Fibroblast of lung (primary cell): ENCODE results near the gene B3GALNT2. TPM values are rescaled to one million over a fixed set of nuclear protein-coding genes. Genes with fewer than 3 reads are reported as not detected.

Source experiments
- DNase-seq, 2 donors: peaks; one replicate each; pipeline versions ENCODE4 v3.0.0 to v3.0.0-alpha.2; 2010; ENCODE audit warnings: low read depth in 2 of 2
- H2AFZ ChIP-seq: 2 replicates; pipeline ENCODE4 v1.5.1; 2012; ENCODE audit warnings: low read length, control low read depth, inconsistent platforms
- H3K27ac ChIP-seq: 2 replicates; pipeline ENCODE4 v1.5.1; 2011; ENCODE audit warnings: low read length, control low read depth; ENCODE audit not compliant: insufficient read depth
- H3K27me3 ChIP-seq: 2 replicates; pipeline ENCODE4 v1.5.1; 2011; ENCODE audit warnings: mild to moderate bottlenecking, low read length; ENCODE audit not compliant: control insufficient read depth, insufficient read depth
- H3K36me3 ChIP-seq: 2 replicates; pipeline ENCODE4 v1.5.1; 2011; ENCODE audit warnings: low read length; ENCODE audit not compliant: control insufficient read depth, insufficient read depth
- H3K4me1 ChIP-seq: 2 replicates; pipeline ENCODE4 v1.5.1; 2011; ENCODE audit warnings: low read length; ENCODE audit not compliant: control insufficient read depth, insufficient read depth; ENCODE audit errors: extremely low read depth
- H3K4me2 ChIP-seq: 2 replicates; pipeline ENCODE4 v1.5.1; 2011; ENCODE audit warnings: low read length, control low read depth; ENCODE audit not compliant: insufficient read depth; ENCODE audit errors: extremely low read depth
- H3K4me3 ChIP-seq, 4 experiments: fragments of 200-600 bp in 1 of 4; sonication (generic) in 1 of 4; replicated peaks in 1 of 4; 2 replicates each; pipeline ENCODE4 v1.5.1; 2011 to 2016; ENCODE audit warnings: low read length in 4 of 4, low read depth in 3 of 4, mild to moderate bottlenecking in 3 of 4, control low read depth in 2 of 4, inconsistent platforms in 1 of 4, mixed read lengths in 1 of 4; ENCODE audit not compliant: insufficient read depth in 1 of 4; ENCODE audit errors: control extremely low read depth in 1 of 4
- H3K79me2 ChIP-seq: 2 replicates; pipeline ENCODE4 v1.5.1; 2012; ENCODE audit warnings: mild to moderate bottlenecking, low read length, inconsistent platforms; ENCODE audit not compliant: control insufficient read depth, insufficient read depth
- H3K9ac ChIP-seq: 2 replicates; pipeline ENCODE4 v1.5.1; 2011; ENCODE audit warnings: mild to moderate bottlenecking, low read length, control low read depth; ENCODE audit not compliant: insufficient read depth
- H3K9me3 ChIP-seq: 2 replicates; pipeline ENCODE4 v1.5.1; 2012; ENCODE audit warnings: low read depth, low read length; ENCODE audit not compliant: control insufficient read depth, insufficient read depth
- H4K20me1 ChIP-seq: 2 replicates; pipeline ENCODE4 v1.5.1; 2011; ENCODE audit warnings: low read length; ENCODE audit not compliant: control insufficient read depth, insufficient read depth; ENCODE audit errors: extremely low read depth
- EZH2 ChIP-seq: IDR thresholded peaks from 2 replicates; pipeline ENCODE4 v1.5.1; 2012; ENCODE audit warnings: low read length, control low read depth, mild to moderate bottlenecking; ENCODE audit errors: missing control alignments
- polyA plus RNA-seq, 2 donors: library from polyadenylated mRNA; depleted of rRNA in 1 of 2; stranded (reverse) in 1 of 2; unstranded in 1 of 2; fragments of >200 nt; gene quantifications; 2 replicates each; pipeline ENCODE4 v1.2.1, GENCODE V29; 2011 to 2012; ENCODE audit warnings: missing spikeins in 1 of 2
- total RNA-seq: library from RNA; depleted of rRNA; stranded (reverse); fragments of >200 nt; gene quantifications from 2 replicates; pipeline ENCODE4 v1.2.1, GENCODE V29; 2014
- TF ChIP-seq, protein P1 (sequence below), 2 donors: IDR thresholded peaks in 1 of 2; conservative IDR thresholded peaks in 1 of 2; 1 replicate in 1 of 2; 2 replicates in 1 of 2; pipeline ENCODE4 v1.5.1; 2011 to 2012; ENCODE audit warnings: low read length in 2 of 2, control low read depth in 1 of 2, inconsistent platforms in 1 of 2, low read depth in 1 of 2, mild to moderate bottlenecking in 1 of 2

The B3GALNT2 gene
- total and polyA plus RNA-seq, 2 donors (not counting 1 experiment from before 2014, with no cell fraction given), result 23.1 to 51.4 TPM

DNA sequence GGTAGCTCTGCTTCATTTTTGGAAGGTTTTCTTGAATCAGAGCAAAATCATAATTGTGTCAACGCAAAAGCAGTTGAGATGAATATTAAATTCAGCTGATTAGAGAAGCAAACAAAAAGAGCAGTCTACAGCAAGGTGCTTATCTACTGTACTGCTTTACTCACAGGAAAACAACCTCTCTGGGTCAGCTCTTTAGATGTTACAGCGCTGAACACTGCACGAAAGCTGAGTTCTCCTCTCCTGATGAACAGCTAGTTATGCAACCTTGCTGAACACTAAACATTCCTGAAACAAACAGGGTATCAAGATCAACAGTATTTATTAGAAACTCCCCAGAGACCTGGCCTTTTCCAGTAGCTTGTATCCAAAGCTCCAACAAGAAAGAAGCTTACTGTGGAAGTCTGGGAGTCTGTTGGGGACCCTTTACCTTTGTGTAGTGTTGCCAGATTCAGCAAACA lies 95.7 kb downstream of the B3GALNT2 start:
- Histone ChIP-seq H3K27ac (no peak overlapping the region), H3K27me3 (no peaks in the 10 kb centered on the region), H3K9me3 (no peaks in the 10 kb centered on the region), H3K4me1 (no peaks in the 10 kb centered on the region), H3K36me3 (no peaks in the 10 kb centered on the region), H2AFZ (no peak overlapping the region), H4K20me1 (no peaks in the 10 kb centered on the region), H3K4me2 (no peak overlapping the region), H3K4me3 (no peak overlapping the region), H3K9ac (no peak overlapping the region), H3K79me2 (no peaks in the 10 kb centered on the region)
- DNase-seq, result no peak
- TF ChIP-seq, protein P1, sequence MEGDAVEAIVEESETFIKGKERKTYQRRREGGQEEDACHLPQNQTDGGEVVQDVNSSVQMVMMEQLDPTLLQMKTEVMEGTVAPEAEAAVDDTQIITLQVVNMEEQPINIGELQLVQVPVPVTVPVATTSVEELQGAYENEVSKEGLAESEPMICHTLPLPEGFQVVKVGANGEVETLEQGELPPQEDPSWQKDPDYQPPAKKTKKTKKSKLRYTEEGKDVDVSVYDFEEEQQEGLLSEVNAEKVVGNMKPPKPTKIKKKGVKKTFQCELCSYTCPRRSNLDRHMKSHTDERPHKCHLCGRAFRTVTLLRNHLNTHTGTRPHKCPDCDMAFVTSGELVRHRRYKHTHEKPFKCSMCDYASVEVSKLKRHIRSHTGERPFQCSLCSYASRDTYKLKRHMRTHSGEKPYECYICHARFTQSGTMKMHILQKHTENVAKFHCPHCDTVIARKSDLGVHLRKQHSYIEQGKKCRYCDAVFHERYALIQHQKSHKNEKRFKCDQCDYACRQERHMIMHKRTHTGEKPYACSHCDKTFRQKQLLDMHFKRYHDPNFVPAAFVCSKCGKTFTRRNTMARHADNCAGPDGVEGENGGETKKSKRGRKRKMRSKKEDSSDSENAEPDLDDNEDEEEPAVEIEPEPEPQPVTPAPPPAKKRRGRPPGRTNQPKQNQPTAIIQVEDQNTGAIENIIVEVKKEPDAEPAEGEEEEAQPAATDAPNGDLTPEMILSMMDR (conservative IDR thresholded peaks at IDR 0.05 in 1 of 2, IDR thresholded peaks at IDR 0.05 in 1 of 2; ENCODE audit: low read depth in 1 of 2, low read length in 2 of 2), result no peak
- TF ChIP-seq EZH2, result no peak

DNA sequence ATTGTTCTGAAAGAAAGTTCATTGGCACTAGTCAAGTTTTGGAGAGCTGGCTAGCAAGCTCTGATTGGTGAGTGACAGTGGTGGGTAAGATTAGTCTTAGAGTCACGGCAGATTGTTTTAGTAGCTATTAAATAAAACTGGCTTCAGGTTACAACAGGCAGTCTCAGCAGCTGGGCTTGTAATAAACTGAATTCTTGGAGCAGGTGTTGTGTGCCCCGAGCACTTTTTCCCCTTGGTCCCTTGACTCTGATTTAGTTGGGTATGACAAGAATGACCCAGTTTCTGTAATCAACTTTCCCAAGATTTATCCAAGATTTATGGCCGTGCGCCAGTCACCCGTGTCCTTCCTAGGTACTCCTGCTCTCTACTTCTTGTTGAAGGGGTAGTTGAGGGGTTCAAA lies 96.8 kb downstream of the B3GALNT2 start:
- Histone ChIP-seq H4K20me1 (no peaks in the 10 kb centered on the region), H3K4me2 (no peak overlapping the region), H3K79me2 (no peaks in the 10 kb centered on the region), H3K27me3 (no peaks in the 10 kb centered on the region), H3K9me3 (no peaks in the 10 kb centered on the region), H3K4me1 (no peaks in the 10 kb centered on the region), H3K9ac (no peak overlapping the region), H3K36me3 (no peaks in the 10 kb centered on the region), H2AFZ (no peak overlapping the region), H3K27ac (no peak overlapping the region), H3K4me3 (no peak overlapping the region)
- TF ChIP-seq, protein P1 (conservative IDR thresholded peaks at IDR 0.05 in 1 of 2, IDR thresholded peaks at IDR 0.05 in 1 of 2; ENCODE audit: low read depth in 1 of 2, low read length in 2 of 2), result no peak
- TF ChIP-seq EZH2, result no peak
- DNase-seq, result no peak

DNA sequence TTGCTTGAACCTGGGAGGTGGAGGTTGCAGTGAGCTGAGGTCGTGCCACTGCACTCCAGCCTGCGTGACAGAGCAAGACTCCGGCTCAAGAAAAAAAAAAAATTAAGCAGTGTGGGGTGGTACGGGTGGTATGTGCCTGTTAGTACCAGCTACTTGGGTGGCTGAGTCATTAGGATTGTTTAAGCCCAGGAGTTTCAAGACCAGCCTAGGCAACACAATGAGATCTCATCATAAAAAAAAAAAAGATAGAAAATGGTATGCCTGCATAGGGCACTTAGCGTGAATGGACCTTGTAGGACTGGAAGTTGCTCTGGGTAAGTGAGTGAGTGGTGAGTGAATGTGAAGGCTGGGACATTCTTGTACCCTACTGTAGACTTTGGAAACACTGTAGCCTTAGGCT lies 100.1 kb downstream of the B3GALNT2 start:
- H3K9ac ChIP-seq, result no peak overlapping the region
- H3K79me2 ChIP-seq, result peaks cover 5% of the 10 kb centered on the region
- H2AFZ ChIP-seq, result no peak overlapping the region
- peak in 1 of 2 donors; percentile 45 for DNase-seq
- H3K4me2 ChIP-seq, result no peak overlapping the region
- no peaks in the 10 kb centered on the region for H3K4me1 ChIP-seq
- no peak for TF ChIP-seq EZH2
- TF ChIP-seq, protein P1 (conservative IDR thresholded peaks at IDR 0.05 in 1 of 2, IDR thresholded peaks at IDR 0.05 in 1 of 2; ENCODE audit: low read depth in 1 of 2, low read length in 2 of 2), result no peak
- no peaks in the 10 kb centered on the region for H3K27me3 ChIP-seq
- no peaks in the 10 kb centered on the region for H4K20me1 ChIP-seq
- no peaks in the 10 kb centered on the region for H3K36me3 ChIP-seq
- no peaks in the 10 kb centered on the region for H3K9me3 ChIP-seq
- H3K4me3 ChIP-seq, result no peak overlapping the region
- H3K27ac ChIP-seq, result no peak overlapping the region
